EL (cell line): ENCODE data around the gene GFRAL.
"Not testable (repeated sequence)": the region's sequence is repeated elsewhere in the genome, so short reads cannot be mapped to it uniquely, and the experiment has no call there.

Source experiments
- DNase-seq: peaks from one replicate; pipeline ENCODE4 v3.0.0-alpha.2; 2016

Gene GFRAL

GRCh38 chr6:55327169-55327568, at the start of gene GFRAL:
Gene GFRAL, plus strand, starts transcription at chr6:55327469. Its CDS starts 86 bp downstream, at chr6:55327555.
- DNase-seq, result no peak

DNA sequence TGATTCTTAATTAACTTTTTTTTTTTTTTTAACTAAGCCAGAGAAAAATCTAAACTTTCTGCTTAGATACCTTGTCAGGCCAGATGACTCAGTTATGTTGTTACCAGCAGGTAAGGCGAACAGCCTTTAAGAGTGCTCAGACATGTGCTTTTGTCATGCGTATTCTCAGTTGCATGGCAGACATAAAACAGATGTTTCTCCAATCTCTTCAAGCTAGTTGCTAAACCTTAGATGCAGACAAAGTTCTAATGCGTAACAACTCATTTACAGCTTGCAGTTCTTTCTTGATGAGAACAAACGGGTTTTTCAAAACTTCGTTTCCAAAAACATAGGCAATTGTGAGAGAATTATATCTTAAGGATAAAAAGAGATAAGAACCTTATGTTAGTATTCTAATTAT, 49.6 kb upstream of the GFRAL start:
- no peak for DNase-seq

DNA sequence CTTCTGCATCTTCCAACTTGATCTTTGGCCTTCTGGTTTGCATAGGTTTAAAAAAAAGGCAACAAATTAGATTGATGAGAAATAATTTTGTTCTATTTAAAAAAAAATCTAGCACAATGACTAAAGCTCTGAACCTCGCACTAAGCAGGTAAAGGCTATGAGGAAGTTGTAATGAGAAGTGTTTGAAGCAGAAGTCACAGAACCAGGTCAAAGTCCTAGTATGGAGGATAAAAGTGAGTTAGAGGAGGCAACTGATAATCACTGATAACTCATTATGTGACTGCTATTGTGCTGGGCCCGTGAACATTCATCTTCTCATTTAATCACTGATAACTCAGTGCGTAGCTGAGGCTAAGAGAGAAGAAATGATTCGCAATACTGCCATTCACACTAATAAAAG, 46.1 kb upstream of the GFRAL start:
- no peak for DNase-seq

DNA sequence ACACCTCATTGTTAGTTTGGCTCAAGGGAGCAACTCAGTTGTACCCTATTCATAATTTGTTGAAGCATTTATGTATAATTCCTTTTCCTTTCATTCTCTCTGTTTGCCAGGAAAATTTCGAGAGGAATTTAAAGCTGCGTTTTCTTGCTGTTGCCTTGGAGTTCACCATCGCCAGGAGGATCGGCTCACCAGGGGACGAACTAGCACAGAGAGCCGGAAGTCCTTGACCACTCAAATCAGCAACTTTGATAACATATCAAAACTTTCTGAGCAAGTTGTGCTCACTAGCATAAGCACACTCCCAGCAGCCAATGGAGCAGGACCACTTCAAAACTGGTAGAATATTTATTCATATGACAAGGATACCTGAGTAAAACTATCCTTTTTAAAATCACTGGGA, 45.2 kb upstream of the GFRAL start:
- no peak for DNase-seq

- no peak for DNase-seq
These were observed 40.4 kb upstream of the GFRAL start for GRCh38 chr6:55286824-55287223.

- DNase-seq, result no peak
These were observed 36.5 kb upstream of the GFRAL start for GRCh38 chr6:55290736-55291135.

- peak; percentile 12 for DNase-seq
These were observed 34.2 kb upstream of the GFRAL start for GRCh38 chr6:55293116-55293515.

DNA sequence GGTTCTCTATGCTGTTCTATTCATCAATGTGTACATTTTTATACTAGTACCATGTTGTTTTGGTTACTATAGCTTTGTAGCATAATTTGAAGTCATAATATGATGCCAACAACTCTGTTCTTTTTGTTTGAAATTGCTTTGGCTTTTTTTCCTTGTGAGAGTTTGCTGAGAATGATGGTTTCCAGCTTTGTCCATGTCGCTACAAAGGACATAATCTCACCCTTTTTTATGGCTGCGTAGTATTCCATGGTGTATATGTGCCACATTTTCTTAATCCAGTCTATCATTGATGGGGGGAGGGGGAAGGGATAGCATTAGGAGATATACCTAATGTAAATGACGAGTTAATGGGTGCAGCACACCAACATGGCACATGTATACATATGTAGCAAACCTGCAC, 30.1 kb upstream of the GFRAL start:
- not testable (repeated sequence) for DNase-seq

DNA sequence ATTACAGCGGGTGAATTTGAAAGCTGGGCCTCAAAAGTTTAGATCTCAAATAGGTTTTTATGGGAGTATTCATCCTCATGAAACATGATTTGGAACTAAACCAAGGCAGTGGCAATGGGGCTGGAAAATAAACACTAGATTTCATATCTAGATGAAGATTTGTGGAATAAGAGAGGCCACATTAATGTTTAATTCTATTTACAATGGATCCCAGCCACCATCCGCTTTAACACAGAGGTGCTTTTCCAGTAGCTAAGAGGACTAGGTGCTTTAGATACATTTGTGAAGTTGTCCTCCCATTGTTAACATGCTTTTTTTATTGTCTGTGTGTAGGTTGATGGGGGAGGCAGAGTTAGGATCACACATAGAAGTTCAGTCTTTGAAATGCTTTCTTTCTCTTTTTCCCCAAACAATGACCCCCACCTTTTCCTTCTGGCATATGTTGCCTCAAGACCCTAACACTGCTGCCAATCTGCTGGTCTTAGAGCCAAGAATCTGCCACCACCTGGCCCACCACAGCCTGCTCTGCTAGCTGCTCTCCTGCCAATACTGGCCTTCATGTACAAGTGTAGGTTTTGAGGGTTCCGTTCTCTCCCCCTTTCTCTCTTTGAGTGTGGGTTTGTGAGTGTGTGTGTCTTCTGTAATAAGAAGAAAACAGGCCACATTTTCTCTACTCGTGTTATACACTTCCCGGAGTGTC, 27.8 kb upstream of the GFRAL start:
- DNase-seq, result no peak

GRCh38 chr6:55304747-55305146, 22.5 kb upstream of the GFRAL start:
- DNase-seq, result no peak

- no peak for DNase-seq
These were observed 7.1 kb upstream of the GFRAL start for GRCh38 chr6:55319961-55320695.

GRCh38 chr6:55320696-55321086, 6.6 kb upstream of the GFRAL start:
- DNase-seq, result no peak

- DNase-seq, result no peak
These were observed 49.9 kb downstream of the GFRAL start for GRCh38 chr6:55377150-55377549.

DNA sequence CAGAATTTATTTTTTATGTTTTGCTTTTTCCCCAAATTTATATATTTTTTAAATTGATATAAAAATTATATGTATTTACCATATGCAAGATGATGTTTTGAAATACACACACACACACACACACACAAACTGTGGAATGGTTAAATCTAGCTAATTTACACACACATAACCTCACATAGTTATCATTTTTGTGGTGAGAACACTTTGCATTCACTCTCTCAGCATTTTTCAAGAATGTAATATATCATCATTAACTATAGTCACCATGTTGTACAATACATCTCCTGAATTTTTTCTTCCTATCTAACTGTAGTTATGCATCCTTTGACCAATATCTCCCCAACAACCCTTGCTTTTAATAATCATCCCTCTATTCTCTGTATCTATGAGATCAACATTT, 52.2 kb downstream of the GFRAL start:
- DNase-seq, result no peak

DNA sequence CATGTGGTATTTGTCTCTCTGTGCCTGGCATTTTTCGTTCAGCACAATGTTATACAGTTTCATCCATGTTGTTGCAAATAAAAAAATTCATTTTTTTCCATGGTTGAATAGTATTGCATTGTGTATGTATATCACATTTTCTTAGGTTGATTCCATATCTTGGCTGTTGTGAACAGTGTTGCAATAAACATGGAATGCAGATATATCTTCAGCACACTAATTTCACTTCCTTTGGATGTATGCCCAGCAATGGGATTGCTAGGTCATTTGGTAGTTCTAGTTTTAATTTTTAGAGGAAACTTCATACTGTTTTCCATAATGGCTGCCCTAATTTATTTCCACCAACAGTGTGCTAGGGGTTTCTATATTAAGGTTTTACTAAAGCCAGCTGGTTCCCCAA, 52.6 kb downstream of the GFRAL start:
- no peak for DNase-seq

DNA sequence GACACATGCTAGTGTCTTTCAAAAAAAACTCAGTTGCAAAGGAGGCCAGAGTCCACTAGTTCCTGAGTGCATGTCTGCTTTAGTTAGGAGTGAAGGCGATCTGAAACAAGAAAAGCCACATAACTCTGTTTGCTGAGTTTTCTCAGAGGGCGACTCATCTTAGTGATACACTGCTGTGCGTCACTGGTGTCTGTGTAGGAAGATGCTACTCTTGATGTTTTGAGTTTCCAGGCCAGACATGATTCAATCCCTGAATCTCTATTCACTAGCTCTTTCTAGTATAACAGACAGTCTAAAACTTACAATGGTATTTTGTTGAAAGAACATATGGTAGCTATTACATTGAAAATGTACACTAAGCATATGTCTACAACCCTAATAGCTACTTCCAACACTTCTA, 60.9 kb downstream of the GFRAL start:
- DNase-seq, result peak; percentile 2

DNA sequence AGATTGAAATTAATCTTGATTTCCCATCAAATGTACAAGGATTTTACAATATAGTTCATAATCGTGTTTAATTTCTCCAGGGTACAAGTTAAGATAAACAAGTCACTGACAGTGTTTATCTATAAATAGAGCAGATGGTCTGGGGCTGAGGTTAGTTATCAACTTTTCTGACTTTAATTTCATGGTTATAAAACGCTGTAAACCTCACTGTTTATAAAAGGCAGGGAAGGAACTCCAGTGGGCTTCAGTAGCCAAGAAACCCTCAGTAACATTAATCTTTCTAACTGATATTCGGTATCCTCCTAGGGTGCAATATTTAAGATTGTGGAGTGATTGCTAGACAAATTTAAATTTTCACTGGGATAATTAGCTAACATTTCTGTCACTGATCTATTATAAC, 68.6 kb downstream of the GFRAL start:
- DNase-seq, result no peak

DNA sequence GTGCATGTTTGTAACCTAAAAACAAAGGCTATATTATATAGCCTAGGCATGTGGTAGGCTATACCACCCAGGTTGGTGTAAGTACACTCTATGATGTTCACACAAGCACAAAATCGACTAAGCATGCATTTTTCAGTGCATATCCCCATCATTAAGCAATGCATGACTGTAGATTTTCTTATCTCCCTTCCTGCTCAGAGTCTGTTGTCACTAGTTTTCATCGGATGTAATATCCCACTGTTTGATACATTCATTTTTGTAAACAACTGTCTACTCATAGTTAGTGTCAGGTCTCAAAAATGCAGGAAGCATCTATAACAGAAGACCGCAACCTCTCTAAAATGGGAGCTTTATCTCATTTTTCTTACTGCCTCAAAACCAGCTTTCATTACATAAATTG, 70.7 kb downstream of the GFRAL start:
- DNase-seq, result no peak

- DNase-seq, result no peak
These were observed 72.1 kb downstream of the GFRAL start for GRCh38 chr6:55399351-55399750.

GRCh38 chr6:55405474-55406235, 78.4 kb downstream of the GFRAL start:
- DNase-seq, result no peak

GRCh38 chr6:55410674-55411073, 83.4 kb downstream of the GFRAL start:
- DNase-seq, result no peak

- DNase-seq, result no peak
These were observed 96.7 kb downstream of the GFRAL start for GRCh38 chr6:55423933-55424332.

- DNase-seq, result peak; percentile 36
These were observed 106.3 kb downstream of the GFRAL start for GRCh38 chr6:55433446-55434130.
